HFF-Myc (cell line): ENCODE data around the gene ME3.

Experiments
- DNase-seq: peaks from one replicate; pipeline ENCODE4 v3.0.0-alpha.2; 2011; ENCODE audit warnings: low read depth; ENCODE audit errors: extremely low read depth
- H3K4me3 ChIP-seq: replicated peaks from 2 replicates; pipeline ENCODE4 v1.5.1; 2011; ENCODE audit warnings: low read depth, mild to moderate bottlenecking, control low read depth, low read length
- TF ChIP-seq, protein P1 (sequence below): IDR thresholded peaks from 2 replicates; pipeline ENCODE4 v1.5.1; 2012; ENCODE audit warnings: mild to moderate bottlenecking, low read depth, low read length, control low read depth; ENCODE audit errors: missing control alignments

The ME3 gene

GRCh38 chr11:86695373-86695772 is 23.0 kb upstream of the ME3 start:
- H3K4me3 ChIP-seq, result no peak overlapping the region
- TF ChIP-seq, protein P1, sequence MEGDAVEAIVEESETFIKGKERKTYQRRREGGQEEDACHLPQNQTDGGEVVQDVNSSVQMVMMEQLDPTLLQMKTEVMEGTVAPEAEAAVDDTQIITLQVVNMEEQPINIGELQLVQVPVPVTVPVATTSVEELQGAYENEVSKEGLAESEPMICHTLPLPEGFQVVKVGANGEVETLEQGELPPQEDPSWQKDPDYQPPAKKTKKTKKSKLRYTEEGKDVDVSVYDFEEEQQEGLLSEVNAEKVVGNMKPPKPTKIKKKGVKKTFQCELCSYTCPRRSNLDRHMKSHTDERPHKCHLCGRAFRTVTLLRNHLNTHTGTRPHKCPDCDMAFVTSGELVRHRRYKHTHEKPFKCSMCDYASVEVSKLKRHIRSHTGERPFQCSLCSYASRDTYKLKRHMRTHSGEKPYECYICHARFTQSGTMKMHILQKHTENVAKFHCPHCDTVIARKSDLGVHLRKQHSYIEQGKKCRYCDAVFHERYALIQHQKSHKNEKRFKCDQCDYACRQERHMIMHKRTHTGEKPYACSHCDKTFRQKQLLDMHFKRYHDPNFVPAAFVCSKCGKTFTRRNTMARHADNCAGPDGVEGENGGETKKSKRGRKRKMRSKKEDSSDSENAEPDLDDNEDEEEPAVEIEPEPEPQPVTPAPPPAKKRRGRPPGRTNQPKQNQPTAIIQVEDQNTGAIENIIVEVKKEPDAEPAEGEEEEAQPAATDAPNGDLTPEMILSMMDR, result no peak
- DNase-seq, result no peak

DNA sequence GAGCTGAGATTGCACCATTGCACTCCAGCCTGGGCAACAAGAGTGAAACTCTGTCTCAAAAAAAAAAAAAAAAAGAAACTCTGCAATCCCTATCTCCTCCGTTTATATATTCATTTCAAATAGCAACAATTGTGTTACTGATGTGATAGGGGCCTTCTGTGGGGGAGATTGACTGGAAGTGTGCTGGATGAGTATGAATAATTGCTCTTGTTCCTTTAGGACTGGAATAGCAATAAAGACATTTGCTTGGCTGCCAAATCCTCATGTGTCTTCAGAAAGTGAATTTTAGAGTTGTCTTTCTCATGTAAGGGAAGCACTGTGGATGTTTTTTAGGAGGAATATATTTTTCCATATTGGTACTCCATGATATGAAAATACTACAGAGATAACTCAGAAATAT is 21.1 kb upstream of the ME3 start:
- no peak for DNase-seq
- TF ChIP-seq, protein P1, result no peak
- H3K4me3 ChIP-seq, result no peak overlapping the region

GRCh38 chr11:86692746-86693145 is 20.3 kb upstream of the ME3 start:
- no peak overlapping the region for H3K4me3 ChIP-seq
- TF ChIP-seq, protein P1, result no peak
- DNase-seq, result no peak

- no peak for DNase-seq
- H3K4me3 ChIP-seq, result no peak overlapping the region
- TF ChIP-seq, protein P1, result no peak
Observed at GRCh38 chr11:86692317-86692716, 19.9 kb upstream of the ME3 start.

GRCh38 chr11:86688398-86689179 is 16.2 kb upstream of the ME3 start:
- H3K4me3 ChIP-seq, result no peak overlapping the region
- no peak for DNase-seq
- TF ChIP-seq, protein P1, result no peak

DNA sequence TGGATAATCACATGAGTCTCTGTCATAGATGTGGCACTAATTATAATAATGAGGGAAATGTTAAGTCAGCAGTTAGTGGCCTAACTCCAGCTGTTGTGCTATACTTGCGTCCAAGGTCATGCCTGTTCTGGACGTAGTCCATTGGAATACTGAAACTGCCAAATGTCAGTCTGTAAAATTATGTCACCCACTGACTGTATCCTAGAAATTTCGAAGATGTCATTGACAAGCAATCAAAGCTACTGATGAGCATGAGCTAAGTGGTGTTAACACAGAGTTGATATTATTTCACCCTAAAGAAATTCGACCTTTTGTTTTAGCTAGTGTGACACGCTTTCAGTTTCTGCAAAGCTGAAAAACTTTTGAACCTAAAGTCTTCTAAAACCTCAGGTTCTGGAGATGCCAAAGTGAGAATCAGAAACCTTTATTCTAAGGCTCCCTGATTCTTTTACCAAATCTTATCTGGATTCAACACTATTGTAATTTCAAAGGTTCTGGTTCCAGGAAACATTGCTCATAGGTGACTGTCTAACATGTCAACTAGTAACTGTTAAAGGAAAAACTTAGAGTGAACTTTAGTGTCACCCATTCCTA is 14.9 kb upstream of the ME3 start:
- TF ChIP-seq, protein P1, result no peak
- H3K4me3 ChIP-seq, result no peak overlapping the region
- no peak for DNase-seq
